ENCODE measurements around the gene TAF3. TPM values are rescaled to one million over a fixed set of nuclear protein-coding genes. Genes with fewer than 3 reads are reported as not detected.

The TAF3 gene
- total RNA-seq, 1 experiment from 2014 or later = 14.5 TPM

- H3K4me1 Mint-ChIP-seq (ENCODE audit: low read depth, unreplicated experiment) = peaks cover 10% of the 10 kb centered on the region
- no peak overlapping the region for H3K27ac Mint-ChIP-seq (ENCODE audit: unreplicated experiment)
- no peak for DNase-seq
- no peaks in the 10 kb centered on the region for H3K36me3 Mint-ChIP-seq (ENCODE audit: insufficient read depth, unreplicated experiment)
- no TSS peak for BruUV-seq (replicated peaks)
- CTCF ChIA-PET = interaction anchor here (0.5 kb wide), 1 partner anchor 587 kb away, joined by 4 read pairs; no protein-coding TSS in a partner anchor
- no peaks in the 10 kb centered on the region for H3K9me3 Mint-ChIP-seq (ENCODE audit: low read depth, unreplicated experiment)
- intact Hi-C loops (cut with micrococcal nuclease; ENCODE audit: unreplicated experiment) = no loop called here
- TF ChIP-seq CTCF (IDR thresholded peaks at IDR 0.05; ENCODE audit: unreplicated experiment) = no peak
- H3K27me3 Mint-ChIP-seq (ENCODE audit: unreplicated experiment) = no peaks in the 10 kb centered on the region
- H3K4me3 Mint-ChIP-seq (ENCODE audit: low read depth, unreplicated experiment) = no peak overlapping the region
Observed at GRCh38 chr10:7913126-7913872, 95.0 kb downstream of the TAF3 start.

GRCh38 chr10:7915923-7916536, 97.7 kb downstream of the TAF3 start:
- DNase-seq = no peak
- intact Hi-C loops (cut with micrococcal nuclease; ENCODE audit: unreplicated experiment) = no loop called here
- Mint-ChIP-seq H3K9me3 (ENCODE audit: low read depth, unreplicated experiment) (no peaks in the 10 kb centered on the region), H3K27me3 (ENCODE audit: unreplicated experiment) (no peaks in the 10 kb centered on the region), H3K4me3 (ENCODE audit: low read depth, unreplicated experiment) (no peak overlapping the region), H3K36me3 (ENCODE audit: insufficient read depth, unreplicated experiment) (no peaks in the 10 kb centered on the region), H3K27ac (ENCODE audit: unreplicated experiment) (no peak overlapping the region), H3K4me1 (ENCODE audit: low read depth, unreplicated experiment) (no peaks in the 10 kb centered on the region)
- TF ChIP-seq CTCF (IDR thresholded peaks at IDR 0.05; ENCODE audit: unreplicated experiment) = no peak
- no TSS peak for BruUV-seq (replicated peaks)
- CTCF ChIA-PET = interaction anchor here (0.6 kb wide), 1 partner anchor 10 kb away, joined by 4 read pairs; no protein-coding TSS in a partner anchor

GRCh38 chr10:7917736-7918135, 99.4 kb downstream of the TAF3 start:
- Mint-ChIP-seq H3K4me3 (ENCODE audit: low read depth, unreplicated experiment) (no peak overlapping the region), H3K4me1 (ENCODE audit: low read depth, unreplicated experiment) (no peaks in the 10 kb centered on the region), H3K27me3 (ENCODE audit: unreplicated experiment) (no peaks in the 10 kb centered on the region), H3K9me3 (ENCODE audit: low read depth, unreplicated experiment) (no peaks in the 10 kb centered on the region), H3K36me3 (ENCODE audit: insufficient read depth, unreplicated experiment) (no peaks in the 10 kb centered on the region), H3K27ac (ENCODE audit: unreplicated experiment) (no peak overlapping the region)
- no peak for DNase-seq
- intact Hi-C loops (cut with micrococcal nuclease; ENCODE audit: unreplicated experiment) = no loop called here
- BruUV-seq (replicated peaks) = no TSS peak
- CTCF ChIA-PET = no interaction called here
- no peak for TF ChIP-seq CTCF (IDR thresholded peaks at IDR 0.05; ENCODE audit: unreplicated experiment)

- Mint-ChIP-seq H3K4me1 (ENCODE audit: low read depth, unreplicated experiment) (no peaks in the 10 kb centered on the region), H3K4me3 (ENCODE audit: low read depth, unreplicated experiment) (no peak overlapping the region), H3K27me3 (ENCODE audit: unreplicated experiment) (no peaks in the 10 kb centered on the region), H3K9me3 (ENCODE audit: low read depth, unreplicated experiment) (no peaks in the 10 kb centered on the region), H3K36me3 (ENCODE audit: insufficient read depth, unreplicated experiment) (no peaks in the 10 kb centered on the region), H3K27ac (ENCODE audit: unreplicated experiment) (no peak overlapping the region)
- intact Hi-C loops (cut with micrococcal nuclease; ENCODE audit: unreplicated experiment) = no loop called here
- TF ChIP-seq CTCF (IDR thresholded peaks at IDR 0.05; ENCODE audit: unreplicated experiment) = no peak
- no peak for DNase-seq
- CTCF ChIA-PET = no interaction called here
- BruUV-seq (replicated peaks) = no TSS peak
Observed at GRCh38 chr10:7922707-7923106, 104.4 kb downstream of the TAF3 start.

Measured in Calu3 (cell line).